K562 (cell line): ENCODE data around the gene ADAMTS2.

Experiments used
- CTCF ChIP-seq, 3 experiments: IDR thresholded peaks in 2 of 3; conservative IDR thresholded peaks in 1 of 3; 2 replicates each; pipeline ENCODE4 v1.5.1; 2011 to 2012; ENCODE audit warnings: low read length in 3 of 3, mild to moderate bottlenecking in 3 of 3, control low read depth in 2 of 3, improper control_type of control experiment in 1 of 3, inconsistent platforms in 1 of 3, low read depth in 1 of 3, mixed read lengths in 1 of 3, moderate library complexity in 1 of 3; ENCODE audit not compliant: insufficient read depth in 2 of 3
- ETV5 ChIP-seq: sonication (generic); formaldehyde crosslinking; IDR thresholded peaks from 2 replicates; pipeline ENCODE4 v1.4.0; 2020; ENCODE audit warnings: low read depth, mild to moderate bottlenecking, missing genetic modification reagents
- GABPA ChIP-seq: fragments of 200-800 bp; sonication (Bioruptor generic); conservative IDR thresholded peaks from 2 replicates; pipeline ENCODE4 v1.6.1; 2016; ENCODE audit warnings: low read depth, missing genetic modification characterization, missing compliant biosample characterization
- LEF1 ChIP-seq: fragments of 450-650 bp; IDR thresholded peaks from 2 replicates; pipeline ENCODE4 v1.6.1; 2016; ENCODE audit warnings: mild to moderate bottlenecking
- PHF8 ChIP-seq: fragments of 200-600 bp; sonication (generic); IDR thresholded peaks from 2 replicates; pipeline ENCODE4 v1.6.1; 2012; ENCODE audit warnings: mixed run types, mild to moderate bottlenecking, inconsistent platforms, low read length, moderate library complexity, borderline replicate concordance
- TBL1XR1 ChIP-seq, 2 experiments: IDR thresholded peaks; 2 replicates each; pipeline ENCODE4 v1.6.1; 2012; ENCODE audit warnings: improper control_type of control experiment in 2 of 2, low read length in 2 of 2, mild to moderate bottlenecking in 1 of 2
- ZBTB1 ChIP-seq: sonication (generic); formaldehyde crosslinking; IDR thresholded peaks from 2 replicates; pipeline ENCODE4 v1.8.1; 2023; ENCODE audit warnings: missing genetic modification reagents, low read depth, mild to moderate bottlenecking, borderline replicate concordance
- ZBTB33 ChIP-seq: sonication (generic); formaldehyde crosslinking; IDR thresholded peaks from 2 replicates; pipeline ENCODE4 v1.8.1; 2023; ENCODE audit warnings: mild to moderate bottlenecking, missing genetic modification reagents
- ZC3H4 ChIP-seq: sonication (generic); formaldehyde crosslinking; IDR thresholded peaks from 2 replicates; pipeline ENCODE4 v1.9.0; 2021; ENCODE audit warnings: missing genetic modification reagents, borderline replicate concordance
- ZNF197 ChIP-seq: fragments of 200-800 bp; sonication (Bioruptor generic); IDR thresholded peaks from 2 replicates; pipeline ENCODE4 v1.6.1; 2016; ENCODE audit warnings: low read depth, missing genetic modification characterization, missing compliant biosample characterization
- ZNF24 ChIP-seq: fragments of 450-650 bp; IDR thresholded peaks from 2 replicates; pipeline ENCODE4 v1.6.1; 2016

GRCh38 chr5:179302499-179303185 is 42.6 kb downstream of the ADAMTS2 start:
- no peak for TF ChIP-seq ZBTB33 (CRISPR knock-in tag)
- no peak for TF ChIP-seq CTCF (IDR thresholded peaks at IDR 0.05 in 2 of 3, conservative IDR thresholded peaks at IDR 0.05 in 1 of 3; ENCODE audit: insufficient read depth in 2 of 3, low read depth in 1 of 3, low read length in 3 of 3)
- TF ChIP-seq TBL1XR1 (IDR thresholded peaks at IDR 0.05; ENCODE audit: low read length in 2 of 2) = no peak
- TF ChIP-seq GABPA (tag) = no peak
- TF ChIP-seq ZC3H4 (CRISPR knock-in tag) = no peak
- no peak for TF ChIP-seq ETV5 (CRISPR knock-in tag)
- TF ChIP-seq ZNF197 (CRISPR knock-in tag) = no peak
- TF ChIP-seq ZBTB1 (CRISPR knock-in tag) = no peak
- no peak for TF ChIP-seq LEF1
- no peak for TF ChIP-seq ZNF24
- TF ChIP-seq PHF8 = peak; percentile 32; the same call in 1 of the 2 replicates
